BJ (cell line): ENCODE results near the gene C1orf226. TPM values are rescaled to one million over a fixed set of nuclear protein-coding genes. Genes with fewer than 3 reads are reported as not detected.

Experiments used
- CTCF ChIA-PET: fragments of 350-600 bp; formaldehyde crosslinking; extraction: SDS; loops from one replicate; lab custom pipeline; 2021; ENCODE audit warnings: antibody characterized with exemption, inconsistent platforms; lab: Yijun Ruan, JAX
- POLR2A ChIA-PET: fragments of 300-600 bp; sonication (Branson Sonifier 250); formaldehyde crosslinking; extraction: SDS; loops from one replicate; lab custom pipeline; 2021; ENCODE audit warnings: antibody characterized with exemption; lab: Charles Lee
- DNase-seq: peaks from one replicate; pipeline ENCODE4 v3.0.0-alpha.2; 2011; ENCODE audit warnings: low read depth
- H3K27me3 ChIP-seq: 2 replicates; pipeline ENCODE4 v1.6.0; 2011; ENCODE audit warnings: low read length; ENCODE audit not compliant: control insufficient read depth, insufficient read depth
- H3K36me3 ChIP-seq: 2 replicates; pipeline ENCODE4 v1.5.1; 2011; ENCODE audit warnings: low read length; ENCODE audit not compliant: control insufficient read depth, insufficient read depth
- H3K4me3 ChIP-seq: 2 replicates; pipeline ENCODE4 v1.5.1; 2011; ENCODE audit warnings: low read depth, mild to moderate bottlenecking, control low read depth, low read length
- CTCF ChIP-seq: IDR thresholded peaks from 2 replicates; pipeline ENCODE4 v1.5.1; 2011; ENCODE audit warnings: low read depth, mild to moderate bottlenecking, control low read depth, inconsistent platforms, low read length, moderate library complexity; ENCODE audit not compliant: insufficient read depth
- polyA plus RNA-seq: library from polyadenylated mRNA; depleted of rRNA; stranded (reverse); fragments of >200 nt; gene quantifications from 2 replicates; pipeline ENCODE4 v1.2.3, GENCODE V29; 2011

The C1orf226 gene
- polyA plus RNA-seq, 1 experiment, result 1.3 TPM

GRCh38 chr1:162368451-162368850 is 13.1 kb upstream of the C1orf226 start:
- POLR2A ChIA-PET, result no interaction called here
- no peak for TF ChIP-seq CTCF

GRCh38 chr1:162369571-162369970 is 12.0 kb upstream of the C1orf226 start:
- Histone ChIP-seq H3K4me3 (no peak overlapping the region), H3K36me3 (no peaks in the 10 kb centered on the region), H3K27me3 (0 out of 2 replicates have a peak, but pooled peaks cover 1% of the 10 kb centered on the region)
- DNase-seq, result no peak
- TF ChIP-seq CTCF, result no peak
- POLR2A ChIA-PET, result no interaction called here
- CTCF ChIA-PET, result no interaction called here

More at GRCh38 chr1:162368451-162368850, 13.1 kb upstream of the C1orf226 start:
- 0 out of 2 replicates have a peak, but pooled peaks cover 1% of the 10 kb centered on the region for H3K27me3 ChIP-seq
- no peak for DNase-seq
- H3K4me3 ChIP-seq, result no peak overlapping the region
- no peaks in the 10 kb centered on the region for H3K36me3 ChIP-seq
- CTCF ChIA-PET, result interaction anchor here (0.7 to 3.5 kb wide), 2 partner anchors 11 to 480 kb away, joined by 3 to 35 read pairs; no protein-coding TSS in a partner anchor

GRCh38 chr1:162370161-162370560 is 11.4 kb upstream of the C1orf226 start:
- H3K4me3 ChIP-seq, result no peak overlapping the region
- ChIA-PET CTCF (no interaction called here), POLR2A (no interaction called here)
- H3K27me3 ChIP-seq, result 0 out of 2 replicates have a peak, but pooled peaks cover 1% of the 10 kb centered on the region
- no peaks in the 10 kb centered on the region for H3K36me3 ChIP-seq
- DNase-seq, result no peak
- no peak for TF ChIP-seq CTCF

GRCh38 chr1:162370721-162371120 is 10.8 kb upstream of the C1orf226 start:
- ChIA-PET POLR2A (no interaction called here), CTCF (interaction anchor here (1.0 kb wide), 1 partner anchor 19 kb away, joined by 3 read pairs; no protein-coding TSS in a partner anchor)

GRCh38 chr1:162371611-162372010 is 9.9 kb upstream of the C1orf226 start:
- ChIA-PET POLR2A (no interaction called here), CTCF (interaction anchor here (1.0 to 2.0 kb wide), 4 partner anchors 10 to 95 kb away, joined by 3 to 9 read pairs (median 4); partner anchors contain the start of gene C1orf226)
- DNase-seq, result no peak
- Histone ChIP-seq H3K4me3 (no peak overlapping the region), H3K27me3 (no peaks in the 10 kb centered on the region), H3K36me3 (no peaks in the 10 kb centered on the region)
- no peak for TF ChIP-seq CTCF

More at GRCh38 chr1:162370721-162371120, 10.8 kb upstream of the C1orf226 start:
- DNase-seq, result no peak
- no peak overlapping the region for H3K4me3 ChIP-seq
- 0 out of 2 replicates have a peak, but pooled peaks cover 1% of the 10 kb centered on the region for H3K27me3 ChIP-seq
- H3K36me3 ChIP-seq, result no peaks in the 10 kb centered on the region
- TF ChIP-seq CTCF, result no peak
